GM10266 (cell line): Measurements from ENCODE around the gene IRF8.
A peak's percentile ranks its signal among the peaks of the same experiment; 100 is the strongest.
"Not testable (repeated sequence)": the region's sequence is repeated elsewhere in the genome, so short reads cannot be mapped to it uniquely, and the experiment has no call there.

Source experiments
- DNase-seq: peaks from one replicate; pipeline ENCODE4 v3.0.0; 2012; ENCODE audit errors: extremely low spot score
- CTCF ChIP-seq: IDR thresholded peaks from 2 replicates; pipeline ENCODE4 v1.5.1; 2012; ENCODE audit warnings: mild to moderate bottlenecking, low read depth; ENCODE audit not compliant: control insufficient read depth, insufficient read depth; ENCODE audit errors: missing control alignments

Gene IRF8

DNA sequence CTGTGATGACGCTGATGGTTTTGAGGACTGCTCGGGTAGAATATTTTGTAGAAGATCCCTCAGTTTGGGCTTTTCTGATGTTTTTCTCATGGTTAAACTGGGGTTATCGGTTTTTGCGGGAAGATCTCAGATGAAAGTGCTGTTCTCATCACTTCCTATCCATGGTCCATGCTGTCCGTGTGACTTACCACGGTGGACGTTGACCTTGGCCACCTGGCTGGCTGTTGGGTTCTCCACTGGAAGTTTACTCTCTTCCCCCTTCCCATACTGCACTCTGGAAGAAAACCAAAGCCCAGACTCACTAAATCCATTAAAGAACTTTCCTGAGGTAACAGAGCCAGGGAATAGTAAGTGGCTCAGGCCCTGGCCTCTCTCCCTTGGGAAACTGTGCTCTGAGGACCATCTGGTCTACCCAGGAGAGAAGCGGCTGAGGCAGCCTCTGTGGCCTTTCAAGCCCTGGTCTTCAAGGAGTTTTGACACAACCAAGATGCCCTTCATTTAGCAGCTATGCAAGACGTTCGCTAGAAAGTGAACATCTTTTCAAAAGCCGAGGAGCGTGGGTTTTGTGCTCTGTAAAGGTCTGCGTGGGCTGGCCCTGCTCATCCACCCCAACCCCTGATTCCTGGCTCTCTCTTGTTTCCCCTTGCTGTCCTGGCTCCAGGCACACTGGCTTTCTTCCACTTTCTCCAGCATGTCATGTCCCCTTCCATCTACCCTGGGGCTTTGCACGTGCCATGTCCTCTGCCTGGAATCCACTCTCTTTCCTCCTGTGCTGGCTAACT is 43.1 kb downstream of the IRF8 start:
- no peak for TF ChIP-seq CTCF
- DNase-seq, result no peak

- DNase-seq, result not testable (repeated sequence)
Observed at GRCh38 chr16:85942659-85943058, 43.7 kb downstream of the IRF8 start.

DNA sequence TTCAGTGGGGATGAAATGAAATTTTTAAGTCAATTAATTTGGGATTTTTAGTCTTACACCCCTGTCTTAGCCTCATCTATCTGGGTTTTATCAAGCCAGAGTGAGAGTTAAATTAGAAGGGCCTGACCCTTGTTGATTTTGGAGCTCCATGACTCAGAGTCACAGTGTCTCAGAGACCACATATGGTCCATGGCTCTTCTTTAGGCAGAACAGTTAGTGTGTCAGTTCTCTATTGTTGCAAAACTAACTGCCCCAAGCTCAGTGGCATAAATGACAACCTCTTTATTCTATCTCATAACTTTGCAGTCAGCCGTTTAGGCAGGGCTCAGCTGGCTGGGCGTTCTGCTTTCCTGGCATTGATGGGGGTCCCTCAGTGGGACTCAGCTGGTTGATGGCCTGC is 44.7 kb downstream of the IRF8 start:
- no peak for DNase-seq
- TF ChIP-seq CTCF, result no peak

GRCh38 chr16:85944572-85945423 is 45.8 kb downstream of the IRF8 start:
- DNase-seq, result no peak
- TF ChIP-seq CTCF, result no peak

GRCh38 chr16:85945424-85945751 is 46.4 kb downstream of the IRF8 start:
- no peak for TF ChIP-seq CTCF
- no peak for DNase-seq

DNA sequence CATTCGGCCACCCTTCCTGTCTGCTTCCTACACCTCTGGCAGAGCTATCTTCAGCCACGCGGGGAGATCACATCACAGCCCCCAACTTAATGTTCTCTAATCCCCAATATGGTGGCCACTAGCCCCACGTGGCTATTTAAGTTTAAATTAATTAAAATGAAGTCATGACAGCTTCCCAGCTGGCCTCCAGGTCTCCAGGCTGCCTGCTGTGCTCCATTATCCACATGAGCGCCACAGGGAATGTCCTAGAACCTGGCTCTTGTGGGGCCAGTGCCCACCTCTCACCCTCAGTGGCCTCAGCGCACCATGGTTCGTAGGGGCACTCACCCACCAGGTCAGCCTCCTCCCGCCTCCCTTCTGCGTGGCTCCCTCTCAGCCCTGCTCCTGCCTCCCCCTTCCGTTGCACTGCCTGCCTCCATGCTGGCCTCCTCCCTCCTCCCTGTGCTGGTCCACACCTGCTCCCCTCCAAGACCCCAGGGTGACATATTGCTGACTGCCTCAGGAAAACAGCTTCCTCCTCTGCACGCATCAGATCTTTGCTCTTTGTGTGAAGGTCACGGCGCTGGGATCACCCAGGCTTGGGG is 47.7 kb downstream of the IRF8 start:
- TF ChIP-seq CTCF, result no peak

GRCh38 chr16:85947230-85948137 is 48.5 kb downstream of the IRF8 start:
- no peak for TF ChIP-seq CTCF
- DNase-seq, result peak; percentile 61

More for the DNA sequence above, 47.7 kb downstream of the IRF8 start:
- DNase-seq, result no peak
